SK-N-SH treated with all-trans-retinoic acid at 6 μM for 48 hours (cell line): ENCODE results near the gene AMH.

ENCODE experiments used
- ARNTL ChIP-seq: fragments of 450-650 bp; formaldehyde crosslinking; IDR thresholded peaks from 2 replicates; pipeline ENCODE4 v1.5.0; 2020; ENCODE audit warnings: low read depth, mild to moderate bottlenecking, moderate library complexity, borderline replicate concordance
- BACH2 ChIP-seq: fragments of 250-450 bp; sonication (Bioruptor Pico); IDR thresholded peaks from 2 replicates; pipeline ENCODE4 v1.9.0; 2021; ENCODE audit warnings: mild to moderate bottlenecking, borderline replicate concordance
- CREB5 ChIP-seq: fragments of 250-450 bp; sonication (Bioruptor Pico); IDR thresholded peaks from 2 replicates; pipeline ENCODE4 v1.5.1; 2020; ENCODE audit warnings: low read depth, mild to moderate bottlenecking, moderate library complexity
- CSDC2 ChIP-seq: fragments of 250-450 bp; sonication (Bioruptor Pico); IDR thresholded peaks from 2 replicates; pipeline ENCODE4 v1.5.0; 2020; ENCODE audit warnings: mild to moderate bottlenecking, moderate library complexity
- ISL1 ChIP-seq: fragments of 250-450 bp; sonication (Bioruptor Pico); IDR thresholded peaks from 2 replicates; pipeline ENCODE4 v2.1.2; 2022; ENCODE audit warnings: mild to moderate bottlenecking, moderate library complexity
- RARB ChIP-seq: fragments of 250-450 bp; sonication (Bioruptor Pico); IDR thresholded peaks from 2 replicates; pipeline ENCODE4 v1.8.0; 2021; ENCODE audit warnings: mild to moderate bottlenecking, moderate library complexity
- SNAI2 ChIP-seq: fragments of 250-450 bp; sonication (Bioruptor Pico); IDR thresholded peaks from 2 replicates; pipeline ENCODE4 v1.5.0; 2020; ENCODE audit warnings: mild to moderate bottlenecking, moderate library complexity
- ZFP3 ChIP-seq: fragments of 250-450 bp; sonication (Bioruptor Pico); IDR thresholded peaks from 2 replicates; pipeline ENCODE4 v1.5.0; 2020; ENCODE audit warnings: mild to moderate bottlenecking, moderate library complexity
- ZNF70 ChIP-seq: fragments of 450-650 bp; formaldehyde crosslinking; IDR thresholded peaks from 2 replicates; pipeline ENCODE4 v1.5.0; 2020; ENCODE audit warnings: mild to moderate bottlenecking, moderate library complexity

GRCh38 chr19:2274185-2274711 is 25.1 kb downstream of the AMH start:
- TF ChIP-seq CREB5 (CRISPR knock-in tag) (no peak), BACH2 (CRISPR knock-in tag) (no peak), RARB (CRISPR knock-in tag) (no peak), ZFP3 (CRISPR knock-in tag) (no peak), ZNF70 (CRISPR knock-in tag) (no peak), ARNTL (CRISPR knock-in tag) (no peak), SNAI2 (no peak), ISL1 (CRISPR knock-in tag) (no peak), CSDC2 (CRISPR knock-in tag) (no peak)
